ENCODE measurements around the gene EFCAB10. TPM values are rescaled to one million over a fixed set of nuclear protein-coding genes. Genes with fewer than 3 reads are reported as not detected.

The EFCAB10 gene
- total RNA-seq, 4 donors from 2014 or later, result 0.40 TPM; not detected in 3

GRCh38 chr7:105585850-105586500, 4.7 kb upstream of the EFCAB10 start:
- Histone ChIP-seq H3K9me3 (no peaks in the 10 kb centered on the region), H3K36me3 (no peaks in the 10 kb centered on the region), H3K4me3 (no peak overlapping the region), H3K27ac (no peak overlapping the region), H3K4me1 (peaks cover 0 to 11% (median 3%) of the 10 kb centered on the region in 3 donors), H3K27me3 (peaks cover 7% of the 10 kb centered on the region)
- ATAC-seq, result no peak
- TF ChIP-seq POLR2A (IDR thresholded peaks at IDR 0.05) (no peak), POLR2AphosphoS5 (IDR thresholded peaks at IDR 0.05) (no peak), CTCF (IDR thresholded peaks at IDR 0.05) (no peak), EP300 (IDR thresholded peaks at IDR 0.05) (no peak)
- WGBS, 2 donors (ENCODE audit: low coverage in 1 of 2), result 80 to 100% methylated on average over 2 of the region's 2 CpGs

GRCh38 chr7:105584165-105584564, 2.9 kb upstream of the EFCAB10 start:
- no peak overlapping the region for H3K4me3 ChIP-seq
- H3K27me3 ChIP-seq, result peaks cover 8% of the 10 kb centered on the region
- 90 to 100% methylated on average over 5 of the region's 5 CpGs for whole genome bisulfite sequencing, 2 donors (ENCODE audit: low coverage in 1 of 2)
- H3K4me1 ChIP-seq, result peaks cover 0 to 10% (median 3%) of the 10 kb centered on the region in 3 donors
- no peak for TF ChIP-seq CTCF (IDR thresholded peaks at IDR 0.05)
- TF ChIP-seq POLR2A (IDR thresholded peaks at IDR 0.05), result no peak
- no peak for TF ChIP-seq POLR2AphosphoS5 (IDR thresholded peaks at IDR 0.05)
- no peak for TF ChIP-seq EP300 (IDR thresholded peaks at IDR 0.05)
- no peaks in the 10 kb centered on the region for H3K9me3 ChIP-seq
- no peak overlapping the region for H3K27ac ChIP-seq
- ATAC-seq, result no peak
- H3K36me3 ChIP-seq, result no peaks in the 10 kb centered on the region

- Histone ChIP-seq H3K27me3 (peaks cover 8% of the 10 kb centered on the region), H3K27ac (no peak overlapping the region), H3K36me3 (no peaks in the 10 kb centered on the region), H3K4me1 (peaks cover 0 to 8% (median 3%) of the 10 kb centered on the region in 3 donors), H3K9me3 (no peaks in the 10 kb centered on the region), H3K4me3 (no peak overlapping the region)
- TF ChIP-seq POLR2AphosphoS5 (IDR thresholded peaks at IDR 0.05), result no peak
- no CpG with 5 or more reads among the region's 39 CpGs for WGBS, 2 donors (ENCODE audit: low coverage in 1 of 2)
- ATAC-seq, result no peak
Observed at GRCh38 chr7:105583061-105583460, 1.8 kb upstream of the EFCAB10 start.

- Histone ChIP-seq H3K36me3 (no peaks in the 10 kb centered on the region), H3K4me3 (no peak overlapping the region), H3K4me1 (peaks cover 0 to 8% (median 3%) of the 10 kb centered on the region in 3 donors), H3K27ac (no peak overlapping the region), H3K9me3 (no peaks in the 10 kb centered on the region), H3K27me3 (peaks cover 8% of the 10 kb centered on the region)
- TF ChIP-seq POLR2A (IDR thresholded peaks at IDR 0.05), result no peak
- no peak for TF ChIP-seq POLR2AphosphoS5 (IDR thresholded peaks at IDR 0.05)
- no peak for TF ChIP-seq CTCF (IDR thresholded peaks at IDR 0.05)
- no peak for TF ChIP-seq EP300 (IDR thresholded peaks at IDR 0.05)
- ATAC-seq, result no peak
- WGBS, 2 donors (ENCODE audit: low coverage in 1 of 2), result 82 to 92% methylated on average over 13 to 20 of the region's 22 CpGs
Observed at GRCh38 chr7:105580022-105580740, 1.1 kb downstream of the EFCAB10 start.

GRCh38 chr7:105578496-105578895, 2.8 kb downstream of the EFCAB10 start:
- Histone ChIP-seq H3K36me3 (no peaks in the 10 kb centered on the region), H3K27me3 (peaks cover 8% of the 10 kb centered on the region), H3K4me3 (no peak overlapping the region), H3K27ac (no peak overlapping the region), H3K4me1 (peaks cover 0 to 8% (median 3%) of the 10 kb centered on the region in 3 donors), H3K9me3 (no peaks in the 10 kb centered on the region)
- no peak for TF ChIP-seq POLR2A (IDR thresholded peaks at IDR 0.05)
- TF ChIP-seq EP300 (IDR thresholded peaks at IDR 0.05), result no peak
- no peak for TF ChIP-seq CTCF (IDR thresholded peaks at IDR 0.05)
- TF ChIP-seq POLR2AphosphoS5 (IDR thresholded peaks at IDR 0.05), result no peak
- ATAC-seq, result no peak

Measured in gastroesophageal sphincter (tissue), 4 donors.